ENCODE measurements around the gene FPR2. TPM values are rescaled to one million over a fixed set of nuclear protein-coding genes. Genes with fewer than 3 reads are reported as not detected.

Gene FPR2
- total RNA-seq: 1 to 10 TPM in 2 of 4 donors, under 1 TPM in 2; 0.66 to 4.5 (median 1.0) TPM

- DNase-seq (ENCODE audit: low spot score in 2 of 2): no peak
- Histone ChIP-seq H3K27ac (no peak within 1 kb of the TSS), H3K4me3 (no peak within 1 kb of the TSS), H3K4me1 (no peaks in the 10 kb centered on the region), H3K36me3 (no peaks in the 10 kb centered on the region), H3K27me3 (no peaks in the 10 kb centered on the region), H3K9me3 (no peaks in the 10 kb centered on the region)
- TF ChIP-seq CTCF (IDR thresholded peaks at IDR 0.05) (no peak), POLR2A (IDR thresholded peaks at IDR 0.05) (no peak), EP300 (IDR thresholded peaks at IDR 0.05) (no peak)
- 47 to 50% methylated on average over 8 of the region's 8 CpGs for WGBS, 2 donors
These were observed at the start of gene FPR2 for GRCh38 chr19:51760697-51761356. FPR2 (plus strand) TSS chr19:51761180; CDS start chr19:51768659, 7,479 bp downstream.

- Histone ChIP-seq H3K4me3 (no peak overlapping the region), H3K4me1 (no peaks in the 10 kb centered on the region), H3K9me3 (no peaks in the 10 kb centered on the region), H3K27me3 (no peaks in the 10 kb centered on the region), H3K27ac (no peak overlapping the region), H3K36me3 (peaks cover 0 to 21% (median 0%) of the 10 kb centered on the region in 3 donors)
- TF ChIP-seq POLR2A (IDR thresholded peaks at IDR 0.05): no peak
- WGBS, 2 donors: 73 to 79% methylated on average over 1 of the region's 1 CpG
- DNase-seq (ENCODE audit: low spot score in 2 of 2): no peak
These were observed 49.3 kb upstream of the FPR2 start for GRCh38 chr19:51711702-51712101.

- TF ChIP-seq POLR2A (IDR thresholded peaks at IDR 0.05): no peak
- no peak for TF ChIP-seq CTCF (IDR thresholded peaks at IDR 0.05)
- TF ChIP-seq EP300 (IDR thresholded peaks at IDR 0.05): no peak
- 40 to 46% methylated on average over 9 of the region's 9 CpGs for WGBS, 2 donors
- Histone ChIP-seq H3K9me3 (no peaks in the 10 kb centered on the region), H3K36me3 (peaks cover 0 to 12% (median 0%) of the 10 kb centered on the region in 3 donors), H3K4me1 (no peaks in the 10 kb centered on the region), H3K27me3 (peaks cover 0 to 6% of the 10 kb centered on the region in 2 donors), H3K27ac (no peak overlapping the region), H3K4me3 (no peak overlapping the region)
- no peak for DNase-seq (ENCODE audit: low spot score in 2 of 2)
These were observed 48.4 kb upstream of the FPR2 start for GRCh38 chr19:51712461-51713081.

GRCh38 chr19:51713319-51714285 lies 47.4 kb upstream of the FPR2 start:
- Histone ChIP-seq H3K27ac (no peak overlapping the region), H3K36me3 (peaks cover 0 to 6% (median 0%) of the 10 kb centered on the region in 3 donors), H3K27me3 (peaks cover 0 to 16% of the 10 kb centered on the region in 2 donors), H3K4me3 (no peak overlapping the region), H3K4me1 (no peaks in the 10 kb centered on the region), H3K9me3 (no peaks in the 10 kb centered on the region)
- 90 to 93% methylated on average over 47 to 61 of the region's 74 CpGs for WGBS, 2 donors
- no peak for TF ChIP-seq POLR2A (IDR thresholded peaks at IDR 0.05)
- no peak for TF ChIP-seq CTCF (IDR thresholded peaks at IDR 0.05)
- no peak for TF ChIP-seq EP300 (IDR thresholded peaks at IDR 0.05)
- DNase-seq (ENCODE audit: low spot score in 2 of 2): no peak

- DNase-seq (ENCODE audit: low spot score in 2 of 2): no peak
- Histone ChIP-seq H3K36me3 (peaks cover 0 to 6% (median 0%) of the 10 kb centered on the region in 3 donors), H3K4me3 (no peak overlapping the region), H3K4me1 (peaks cover 0 to 10% (median 6%) of the 10 kb centered on the region in 4 donors), H3K9me3 (no peaks in the 10 kb centered on the region), H3K27ac (no peak overlapping the region), H3K27me3 (peaks cover 0 to 29% of the 10 kb centered on the region in 2 donors)
- no peak for TF ChIP-seq EP300 (IDR thresholded peaks at IDR 0.05)
- no peak for TF ChIP-seq POLR2A (IDR thresholded peaks at IDR 0.05)
- no peak for TF ChIP-seq CTCF (IDR thresholded peaks at IDR 0.05)
- 62 to 65% methylated on average over 3 of the region's 3 CpGs for WGBS, 2 donors
These were observed 46.1 kb upstream of the FPR2 start for GRCh38 chr19:51714848-51715247.
